Activated CD8-positive, alpha-beta memory T cell treated with anti-CD3 and anti-CD28 coated beads, Interleukin-2, amount 50 U/mL, for 24 hours (primary cell): ENCODE measurements around the gene OCRL.

Experiments used
- DNase-seq: peaks from one replicate; pipeline ENCODE4 v3.0.0-alpha.2; 2020; ENCODE audit errors: extremely low read depth

OCRL gene

GRCh38 chrX:129585167-129585566, 45.1 kb downstream of the OCRL start:
- DNase-seq = no peak

- no peak for DNase-seq
These were observed 45.6 kb downstream of the OCRL start for GRCh38 chrX:129585691-129586090.

GRCh38 chrX:129586446-129586845, 46.4 kb downstream of the OCRL start:
- DNase-seq = no peak

GRCh38 chrX:129590596-129590995, 50.5 kb downstream of the OCRL start:
- DNase-seq = no peak

GRCh38 chrX:129593137-129593536, 53.1 kb downstream of the OCRL start:
- no peak for DNase-seq

GRCh38 chrX:129594781-129595180, 54.7 kb downstream of the OCRL start:
- DNase-seq = no peak

- DNase-seq = no peak
These were observed 56.0 kb downstream of the OCRL start for GRCh38 chrX:129596077-129596476.

- no peak for DNase-seq
These were observed 57.8 kb downstream of the OCRL start for GRCh38 chrX:129597905-129598304.

GRCh38 chrX:129599499-129599898, 59.4 kb downstream of the OCRL start:
- no peak for DNase-seq

- no peak for DNase-seq
These were observed 59.9 kb downstream of the OCRL start for GRCh38 chrX:129599996-129600395.

- no peak for DNase-seq
These were observed 60.9 kb downstream of the OCRL start for GRCh38 chrX:129600981-129601424.

- peak; percentile 12 for DNase-seq
These were observed 66.9 kb downstream of the OCRL start for GRCh38 chrX:129606918-129607317.

- no peak for DNase-seq
These were observed 68.4 kb downstream of the OCRL start for GRCh38 chrX:129608496-129608895.

GRCh38 chrX:129609395-129609794, 69.3 kb downstream of the OCRL start:
- no peak for DNase-seq

GRCh38 chrX:129612396-129612795, 72.3 kb downstream of the OCRL start:
- DNase-seq = no peak

GRCh38 chrX:129613596-129613995, 73.5 kb downstream of the OCRL start:
- DNase-seq = no peak

GRCh38 chrX:129614481-129615255, 74.6 kb downstream of the OCRL start:
- no peak for DNase-seq

- DNase-seq = no peak
These were observed 77.4 kb downstream of the OCRL start for GRCh38 chrX:129617420-129617819.

- no peak for DNase-seq
These were observed 78.9 kb downstream of the OCRL start for GRCh38 chrX:129618997-129619396.

- no peak for DNase-seq
These were observed 82.8 kb downstream of the OCRL start for GRCh38 chrX:129622757-129623301.

GRCh38 chrX:129626026-129626425, 86.0 kb downstream of the OCRL start:
- DNase-seq = no peak

- no peak for DNase-seq
These were observed 89.8 kb downstream of the OCRL start for GRCh38 chrX:129629837-129630236.

- no peak for DNase-seq
These were observed 91.8 kb downstream of the OCRL start for GRCh38 chrX:129631849-129632248.

GRCh38 chrX:129632443-129632842, 92.4 kb downstream of the OCRL start:
- no peak for DNase-seq
